Measurements from ENCODE around the gene IFNK. TPM values are rescaled to one million over a fixed set of nuclear protein-coding genes. Genes with fewer than 3 reads are reported as not detected.

The IFNK gene
- total and polyA plus RNA-seq, 2 experiments from 2014 or later = not detected

GRCh38 chr9:27533311-27533710 is 9.2 kb downstream of the IFNK start:
- H3K9me3 ChIP-seq (ENCODE audit: low read depth) = no peaks in the 10 kb centered on the region
- H3K36me3 ChIP-seq (replicated peaks; ENCODE audit: insufficient read depth, low read depth) = no peaks in the 10 kb centered on the region
- H3K4me1 ChIP-seq (ENCODE audit: insufficient read depth) = no peaks in the 10 kb centered on the region
- no peak overlapping the region for H2AFZ ChIP-seq
- no peak for TF ChIP-seq EZH2 (IDR thresholded peaks at IDR 0.05; ENCODE audit: borderline replicate concordance)
- no peak for TF ChIP-seq EZH2phosphoT487 (IDR thresholded peaks at IDR 0.05; ENCODE audit: low read depth, severe bottlenecking, unreplicated experiment)
- TF ChIP-seq CTCF (IDR thresholded peaks at IDR 0.05; ENCODE audit: poor library complexity) = no peak
- whole genome bisulfite sequencing (ENCODE audit: low lambda C conversion rate, missing lambda C conversion rate) = 76% methylated on average over 1 of the region's 1 CpG
- H3K4me2 ChIP-seq = no peak overlapping the region
- H4K20me1 ChIP-seq (ENCODE audit: insufficient read depth, poor library complexity, severe bottlenecking) = no peaks in the 10 kb centered on the region
- no peaks in the 10 kb centered on the region for H3K27me3 ChIP-seq
- no peak overlapping the region for H3K4me3 ChIP-seq
- DNase-seq (ENCODE audit: low spot score) = no peak
- H3K9me2 ChIP-seq (replicated peaks; ENCODE audit: insufficient read depth) = no peaks in the 10 kb centered on the region
- H3K79me2 ChIP-seq = peaks cover 4% of the 10 kb centered on the region
- H3K27ac ChIP-seq = no peak overlapping the region

GRCh38 chr9:27534131-27534530 is 10.0 kb downstream of the IFNK start:
- no peaks in the 10 kb centered on the region for H4K20me1 ChIP-seq (ENCODE audit: insufficient read depth, poor library complexity, severe bottlenecking)
- H3K36me3 ChIP-seq (replicated peaks; ENCODE audit: insufficient read depth, low read depth) = no peaks in the 10 kb centered on the region
- H3K9me3 ChIP-seq (ENCODE audit: low read depth) = no peaks in the 10 kb centered on the region
- no peak overlapping the region for H2AFZ ChIP-seq
- TF ChIP-seq EZH2 (IDR thresholded peaks at IDR 0.05; ENCODE audit: borderline replicate concordance) = no peak
- no peak for TF ChIP-seq EZH2phosphoT487 (IDR thresholded peaks at IDR 0.05; ENCODE audit: low read depth, severe bottlenecking, unreplicated experiment)
- TF ChIP-seq CTCF (IDR thresholded peaks at IDR 0.05; ENCODE audit: poor library complexity) = no peak
- peaks cover 4% of the 10 kb centered on the region for H3K79me2 ChIP-seq
- no peak for DNase-seq (ENCODE audit: low spot score)
- no peak overlapping the region for H3K27ac ChIP-seq
- H3K27me3 ChIP-seq = no peaks in the 10 kb centered on the region
- H3K4me2 ChIP-seq = no peak overlapping the region
- H3K4me1 ChIP-seq (ENCODE audit: insufficient read depth) = peaks cover 3% of the 10 kb centered on the region
- 81% methylated on average over 4 of the region's 4 CpGs for WGBS (ENCODE audit: low lambda C conversion rate, missing lambda C conversion rate)
- no peak overlapping the region for H3K4me3 ChIP-seq
- H3K9me2 ChIP-seq (replicated peaks; ENCODE audit: insufficient read depth) = no peaks in the 10 kb centered on the region

GRCh38 chr9:27534658-27535209 is 10.6 kb downstream of the IFNK start:
- WGBS (ENCODE audit: low lambda C conversion rate, missing lambda C conversion rate) = 89% methylated on average over 3 of the region's 3 CpGs
- Histone ChIP-seq H3K9me3 (ENCODE audit: low read depth) (no peaks in the 10 kb centered on the region), H4K20me1 (ENCODE audit: insufficient read depth, poor library complexity, severe bottlenecking) (no peaks in the 10 kb centered on the region), H3K79me2 (peaks cover 4% of the 10 kb centered on the region), H3K27me3 (no peaks in the 10 kb centered on the region), H3K9me2 (replicated peaks; ENCODE audit: insufficient read depth) (no peaks in the 10 kb centered on the region), H3K36me3 (replicated peaks; ENCODE audit: insufficient read depth, low read depth) (no peaks in the 10 kb centered on the region), H3K4me2 (no peak overlapping the region), H3K4me3 (no peak overlapping the region), H2AFZ (no peak overlapping the region), H3K27ac (no peak overlapping the region), H3K4me1 (ENCODE audit: insufficient read depth) (peaks cover 9% of the 10 kb centered on the region)
- DNase-seq (ENCODE audit: low spot score) = no peak
- TF ChIP-seq CTCF (IDR thresholded peaks at IDR 0.05; ENCODE audit: poor library complexity) (no peak), EZH2 (IDR thresholded peaks at IDR 0.05; ENCODE audit: borderline replicate concordance) (no peak), EZH2phosphoT487 (IDR thresholded peaks at IDR 0.05; ENCODE audit: low read depth, severe bottlenecking, unreplicated experiment) (no peak)

All from hepatocyte (in vitro differentiated cells).